Suprapubic skin (tissue), 3 donors: ENCODE results near the gene RNF11.

ENCODE experiments used
- EP300 ChIP-seq: sonication (generic); formaldehyde crosslinking; IDR thresholded peaks from one replicate; pipeline ENCODE4 v1.6.1; 2017; ENCODE audit warnings: antibody characterized with exemption
- TF ChIP-seq, protein P1 (sequence below), 2 donors: fragments of 200-600 bp in 1 of 2; fragments of 450-650 bp in 1 of 2; sonication (generic) in 1 of 2; IDR thresholded peaks; one replicate each; pipeline ENCODE4 v1.5.1; 2016 to 2019; ENCODE audit warnings: antibody characterized with exemption in 2 of 2, mild to moderate bottlenecking in 1 of 2, moderate library complexity in 1 of 2

- TF ChIP-seq, protein P1, sequence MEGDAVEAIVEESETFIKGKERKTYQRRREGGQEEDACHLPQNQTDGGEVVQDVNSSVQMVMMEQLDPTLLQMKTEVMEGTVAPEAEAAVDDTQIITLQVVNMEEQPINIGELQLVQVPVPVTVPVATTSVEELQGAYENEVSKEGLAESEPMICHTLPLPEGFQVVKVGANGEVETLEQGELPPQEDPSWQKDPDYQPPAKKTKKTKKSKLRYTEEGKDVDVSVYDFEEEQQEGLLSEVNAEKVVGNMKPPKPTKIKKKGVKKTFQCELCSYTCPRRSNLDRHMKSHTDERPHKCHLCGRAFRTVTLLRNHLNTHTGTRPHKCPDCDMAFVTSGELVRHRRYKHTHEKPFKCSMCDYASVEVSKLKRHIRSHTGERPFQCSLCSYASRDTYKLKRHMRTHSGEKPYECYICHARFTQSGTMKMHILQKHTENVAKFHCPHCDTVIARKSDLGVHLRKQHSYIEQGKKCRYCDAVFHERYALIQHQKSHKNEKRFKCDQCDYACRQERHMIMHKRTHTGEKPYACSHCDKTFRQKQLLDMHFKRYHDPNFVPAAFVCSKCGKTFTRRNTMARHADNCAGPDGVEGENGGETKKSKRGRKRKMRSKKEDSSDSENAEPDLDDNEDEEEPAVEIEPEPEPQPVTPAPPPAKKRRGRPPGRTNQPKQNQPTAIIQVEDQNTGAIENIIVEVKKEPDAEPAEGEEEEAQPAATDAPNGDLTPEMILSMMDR (IDR thresholded peaks at IDR 0.05): no peak
- no peak for TF ChIP-seq EP300
Measured at GRCh38 chr1:51316113-51316845, 80.2 kb downstream of the RNF11 start.
